GM12865 (cell line): ENCODE data around the gene RALGAPB.

Experiments
- DNase-seq: peaks from one replicate; pipeline ENCODE4 v3.0.0; 2010; ENCODE audit warnings: low read depth
- H3K4me3 ChIP-seq: 2 replicates; pipeline ENCODE4 v1.5.1; 2011; ENCODE audit warnings: mild to moderate bottlenecking, low read depth, low read length, control low read depth
- TF ChIP-seq, protein P1 (sequence below): IDR thresholded peaks from 2 replicates; pipeline ENCODE4 v1.5.1; 2011; ENCODE audit warnings: low read length, control low read depth, low read depth, inconsistent platforms; ENCODE audit not compliant: insufficient read depth; ENCODE audit errors: missing control alignments

The RALGAPB gene

DNA sequence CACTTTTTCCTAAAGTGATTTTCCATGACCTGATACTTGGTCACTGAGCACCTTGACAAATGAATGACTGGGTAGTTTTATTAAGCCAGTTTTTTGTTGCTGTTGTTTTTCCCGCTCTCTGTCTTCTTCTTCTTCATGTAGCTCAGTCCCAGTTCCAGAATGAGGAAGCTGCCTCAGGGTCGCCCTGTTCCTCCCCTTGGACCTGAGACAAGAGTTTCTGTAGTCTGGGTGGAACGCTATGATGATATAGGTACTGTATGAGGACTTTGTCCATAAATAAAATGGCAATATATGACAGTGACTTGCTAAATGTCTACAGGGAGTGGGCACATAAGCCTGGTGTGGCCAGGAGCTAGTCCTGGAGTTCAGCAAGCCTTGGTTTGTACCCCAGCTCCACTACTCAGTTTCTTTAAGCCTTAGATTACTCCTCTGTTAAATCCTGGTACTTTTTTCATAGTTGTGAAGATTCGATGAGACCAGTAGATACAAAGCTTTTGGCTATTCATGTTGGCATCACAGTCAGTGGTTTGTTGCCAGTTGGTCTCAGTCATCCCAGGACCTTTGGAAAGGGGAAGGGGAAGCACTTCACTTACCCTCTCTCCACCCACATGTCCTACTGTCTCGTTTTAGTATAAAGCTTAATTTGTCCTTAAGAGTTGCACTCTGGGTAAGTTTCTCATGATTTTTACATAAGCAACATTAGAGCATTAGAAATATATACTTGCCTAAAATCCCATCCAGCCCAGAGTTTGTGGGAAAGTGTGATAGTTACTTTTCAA lies 97.3 kb downstream of the RALGAPB start:
- DNase-seq = no peak
- H3K4me3 ChIP-seq = no peak overlapping the region
- TF ChIP-seq, protein P1, sequence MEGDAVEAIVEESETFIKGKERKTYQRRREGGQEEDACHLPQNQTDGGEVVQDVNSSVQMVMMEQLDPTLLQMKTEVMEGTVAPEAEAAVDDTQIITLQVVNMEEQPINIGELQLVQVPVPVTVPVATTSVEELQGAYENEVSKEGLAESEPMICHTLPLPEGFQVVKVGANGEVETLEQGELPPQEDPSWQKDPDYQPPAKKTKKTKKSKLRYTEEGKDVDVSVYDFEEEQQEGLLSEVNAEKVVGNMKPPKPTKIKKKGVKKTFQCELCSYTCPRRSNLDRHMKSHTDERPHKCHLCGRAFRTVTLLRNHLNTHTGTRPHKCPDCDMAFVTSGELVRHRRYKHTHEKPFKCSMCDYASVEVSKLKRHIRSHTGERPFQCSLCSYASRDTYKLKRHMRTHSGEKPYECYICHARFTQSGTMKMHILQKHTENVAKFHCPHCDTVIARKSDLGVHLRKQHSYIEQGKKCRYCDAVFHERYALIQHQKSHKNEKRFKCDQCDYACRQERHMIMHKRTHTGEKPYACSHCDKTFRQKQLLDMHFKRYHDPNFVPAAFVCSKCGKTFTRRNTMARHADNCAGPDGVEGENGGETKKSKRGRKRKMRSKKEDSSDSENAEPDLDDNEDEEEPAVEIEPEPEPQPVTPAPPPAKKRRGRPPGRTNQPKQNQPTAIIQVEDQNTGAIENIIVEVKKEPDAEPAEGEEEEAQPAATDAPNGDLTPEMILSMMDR = no peak

DNA sequence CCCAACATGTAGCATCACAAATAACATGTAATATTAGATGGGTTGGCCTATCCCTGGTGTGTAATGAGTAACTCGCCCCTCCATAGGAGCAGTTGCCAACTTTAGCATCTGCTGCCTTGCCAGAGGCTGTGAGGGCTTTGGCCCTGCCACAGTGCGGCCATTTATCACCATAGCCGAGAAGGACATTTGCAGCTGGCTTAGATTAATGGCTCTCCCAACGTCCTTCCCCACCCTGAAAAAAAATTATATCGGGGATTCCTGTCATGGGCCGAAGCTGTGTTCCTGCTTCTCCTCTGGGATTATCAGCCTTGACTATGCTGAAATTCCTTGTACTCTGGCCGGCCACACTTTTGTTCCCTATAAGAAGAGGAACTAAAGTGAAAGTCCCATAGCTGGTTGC lies 100.8 kb downstream of the RALGAPB start:
- TF ChIP-seq, protein P1 = no peak
- no peak overlapping the region for H3K4me3 ChIP-seq
- no peak for DNase-seq

DNA sequence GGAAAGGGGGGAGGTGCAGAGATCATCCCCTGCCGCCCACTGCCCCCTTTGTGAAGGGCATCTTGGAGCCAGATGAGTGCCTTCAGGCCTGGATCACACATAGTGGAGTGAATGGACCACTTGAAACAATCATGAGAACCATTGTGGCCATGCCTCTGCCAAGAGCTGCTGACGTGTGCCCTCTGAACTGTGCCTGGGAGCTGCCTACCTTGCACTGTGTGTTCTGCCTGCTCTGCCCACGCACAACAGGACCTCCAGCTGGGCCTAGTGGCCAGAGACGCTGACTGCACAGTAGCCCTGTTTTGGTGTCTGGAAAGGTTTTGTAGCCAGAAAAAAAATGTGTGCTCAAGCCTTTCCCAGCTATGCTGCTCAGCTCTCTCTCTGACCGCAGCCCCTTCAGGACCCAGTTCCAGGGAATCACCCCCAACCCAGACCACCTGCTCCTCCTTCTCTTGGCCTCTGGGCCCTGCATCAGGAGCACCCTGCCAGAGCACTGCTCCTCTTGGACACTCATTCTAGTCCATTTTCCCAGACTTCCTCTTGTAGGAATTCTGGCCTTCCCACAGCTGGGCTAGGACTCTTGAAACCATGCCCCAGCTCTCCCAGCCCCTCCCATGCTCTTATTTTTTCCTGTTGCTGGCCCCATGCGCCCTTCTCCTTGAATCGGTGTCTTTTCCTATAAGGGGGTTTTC lies 106.7 kb downstream of the RALGAPB start:
- no peak for DNase-seq
- H3K4me3 ChIP-seq = no peak overlapping the region
- TF ChIP-seq, protein P1 = no peak

DNA sequence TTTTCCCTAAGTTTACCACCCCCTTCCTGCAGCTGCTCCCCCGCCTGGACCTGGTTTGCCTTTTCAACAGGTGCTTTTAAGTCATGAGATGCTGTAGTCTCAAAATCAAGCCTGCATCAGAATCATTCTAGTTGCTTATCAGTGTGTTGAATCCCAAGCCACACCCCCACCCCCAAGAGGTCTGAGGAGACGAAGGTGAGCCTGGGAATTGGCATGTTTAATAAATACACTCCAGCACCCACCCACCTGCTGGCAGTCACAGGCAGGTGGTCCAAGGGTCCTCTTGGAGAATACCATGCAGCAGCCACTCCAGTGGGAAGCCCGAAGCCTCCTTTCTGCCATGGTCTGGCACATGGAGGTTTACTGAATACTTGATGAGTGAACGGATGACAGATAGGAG lies 107.3 kb downstream of the RALGAPB start:
- TF ChIP-seq, protein P1 = no peak
- H3K4me3 ChIP-seq = no peak overlapping the region
- DNase-seq = no peak

DNA sequence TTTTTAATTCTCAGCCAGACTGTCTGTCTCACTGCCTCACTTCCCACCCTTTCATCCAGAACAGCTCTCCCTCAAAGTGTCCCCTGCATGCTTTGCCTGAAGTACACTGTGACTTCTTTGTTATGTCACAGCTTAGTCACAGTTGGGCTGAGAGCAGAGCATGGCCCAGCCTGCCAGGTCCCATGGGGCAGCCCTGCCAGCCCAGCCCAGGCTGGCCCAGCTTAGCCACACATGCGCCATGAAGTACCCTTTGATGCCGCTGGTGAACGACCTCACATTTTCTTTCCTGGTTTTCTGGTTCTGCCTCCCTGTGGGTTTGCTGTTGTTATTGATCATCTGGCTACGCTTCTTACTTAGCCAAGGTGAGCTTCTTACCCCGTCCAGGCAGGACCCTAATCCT lies 108.4 kb downstream of the RALGAPB start, which contains the start of gene ADIG:
TSS of gene ADIG (plus strand) at position 185 of the 400 bp plus-strand sequence. CDS start at position 239, 54 bp downstream.
- TF ChIP-seq, protein P1 = no peak
- no peak for DNase-seq
- no peak within 1 kb of the TSS for H3K4me3 ChIP-seq

DNA sequence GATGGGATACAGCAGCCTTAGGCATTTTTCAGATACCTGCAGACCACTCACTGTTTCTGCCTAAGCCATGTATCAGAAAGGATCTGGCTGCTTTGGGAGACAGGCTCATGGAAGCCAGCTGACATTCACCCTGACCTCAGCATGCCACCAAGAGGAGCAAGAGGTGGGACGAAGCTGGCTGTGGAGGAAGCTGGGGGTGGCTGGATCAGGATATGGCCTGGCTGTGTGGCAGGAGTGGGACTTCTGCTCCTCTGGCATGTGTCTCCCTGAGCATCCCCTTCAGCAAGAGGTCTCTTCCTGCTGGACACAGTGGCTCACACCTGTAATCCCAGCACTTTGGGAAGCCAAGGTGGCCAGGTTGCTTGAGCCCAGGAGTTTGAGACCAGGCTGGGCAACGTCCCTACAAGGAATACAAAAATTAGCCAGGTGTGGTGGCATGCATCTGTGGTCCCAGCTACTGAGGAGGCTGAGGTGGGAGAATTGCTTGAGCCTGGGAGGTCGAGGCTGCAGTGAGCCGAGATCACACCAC lies 109.3 kb downstream of the RALGAPB start:
- DNase-seq = no peak

More for the DNA sequence above, 109.3 kb downstream of the RALGAPB start:
- no peak overlapping the region for H3K4me3 ChIP-seq
- TF ChIP-seq, protein P1 = no peak
